GDM1 (cell line): Measurements from ENCODE around the gene MORN1.
A peak's percentile ranks its signal among the peaks of the same experiment; 100 is the strongest.

Experiments
- DNase-seq: peaks from one replicate; lab custom pipeline; 2025; lab: John Stamatoyannopoulos, UW

The MORN1 gene

GRCh38 chr1:2419416-2419815 lies 28.1 kb upstream of the MORN1 start:
- no peak for DNase-seq

GRCh38 chr1:2418791-2419320 lies 27.5 kb upstream of the MORN1 start:
- DNase-seq: no peak

- no peak for DNase-seq
These were observed 26.5 kb upstream of the MORN1 start for GRCh38 chr1:2417833-2418225.

GRCh38 chr1:2417083-2417832 lies 25.9 kb upstream of the MORN1 start:
- no peak for DNase-seq

GRCh38 chr1:2416403-2416802 lies 25.0 kb upstream of the MORN1 start:
- no peak for DNase-seq

GRCh38 chr1:2415801-2416208 lies 24.5 kb upstream of the MORN1 start:
- no peak for DNase-seq

- no peak for DNase-seq
These were observed 24.0 kb upstream of the MORN1 start for GRCh38 chr1:2415337-2415736.

GRCh38 chr1:2414297-2414958 lies 23.1 kb upstream of the MORN1 start:
- peak; percentile 40 for DNase-seq

- no peak for DNase-seq
These were observed 22.3 kb upstream of the MORN1 start for GRCh38 chr1:2413495-2414296.

GRCh38 chr1:2412773-2413494 lies 21.6 kb upstream of the MORN1 start:
- no peak for DNase-seq

GRCh38 chr1:2412395-2412772 lies 21.0 kb upstream of the MORN1 start, which contains the start of gene PEX10:
Gene PEX10 (minus strand): TSS chr1:2412564. CDS start chr1:2412502, 62 bp downstream.
- DNase-seq: peak; percentile 96

- peak; percentile 39 for DNase-seq
These were observed 20.5 kb upstream of the MORN1 start for GRCh38 chr1:2411801-2412394.

GRCh38 chr1:2409745-2410144 lies 18.4 kb upstream of the MORN1 start:
- no peak for DNase-seq

GRCh38 chr1:2408859-2409276 lies 17.5 kb upstream of the MORN1 start:
- DNase-seq: no peak

GRCh38 chr1:2408456-2408855 lies 17.1 kb upstream of the MORN1 start:
- no peak for DNase-seq

- DNase-seq: no peak
These were observed 16.6 kb upstream of the MORN1 start for GRCh38 chr1:2407991-2408275.

GRCh38 chr1:2407166-2407990 lies 16.0 kb upstream of the MORN1 start:
- DNase-seq: no peak

- no peak for DNase-seq
These were observed 15.2 kb upstream of the MORN1 start for GRCh38 chr1:2406451-2407041.

GRCh38 chr1:2405588-2406295 lies 14.4 kb upstream of the MORN1 start:
- DNase-seq: no peak
